LNCaP clone FGC (cell line): ENCODE measurements around the gene SPINT1.

Experiments used
- DNase-seq: peaks from one replicate; pipeline ENCODE4 v3.0.0-alpha.2; 2011; ENCODE audit warnings: low read depth
- H3K4me3 ChIP-seq: 2 replicates; pipeline ENCODE4 v1.5.1; 2011; ENCODE audit warnings: mild to moderate bottlenecking, low read depth, low read length, control low read depth
- CTCF ChIP-seq: IDR thresholded peaks from 2 replicates; pipeline ENCODE4 v1.5.1; 2012; ENCODE audit warnings: mild to moderate bottlenecking; ENCODE audit not compliant: control insufficient read depth, insufficient read depth; ENCODE audit errors: extremely low read depth

SPINT1 gene

GRCh38 chr15:40843885-40844695 lies at the start of gene SPINT1:
Gene SPINT1 (plus strand): TSS chr15:40844048. CDS start chr15:40844555, 507 bp downstream.
- no peak for DNase-seq
- H3K4me3 ChIP-seq: peak within 1 kb of the TSS; percentile 80
- TF ChIP-seq CTCF: no peak

- DNase-seq: peak; percentile 14
- no peak for TF ChIP-seq CTCF
- no peak overlapping the region for H3K4me3 ChIP-seq
These were observed 47.8 kb upstream of the SPINT1 start for GRCh38 chr15:40796041-40796440.

GRCh38 chr15:40796512-40796911 lies 47.3 kb upstream of the SPINT1 start:
- DNase-seq: no peak
- no peak for TF ChIP-seq CTCF
- H3K4me3 ChIP-seq: no peak overlapping the region

- no peak for DNase-seq
- TF ChIP-seq CTCF: no peak
- H3K4me3 ChIP-seq: no peak overlapping the region
These were observed 44.3 kb upstream of the SPINT1 start for GRCh38 chr15:40799523-40799922.

GRCh38 chr15:40803076-40803475 lies 40.8 kb upstream of the SPINT1 start:
- peak; percentile 79 for DNase-seq
- H3K4me3 ChIP-seq: peak overlapping the region; percentile 27
- no peak for TF ChIP-seq CTCF

GRCh38 chr15:40803688-40804087 lies 40.2 kb upstream of the SPINT1 start:
- no peak for TF ChIP-seq CTCF
- H3K4me3 ChIP-seq: peak overlapping the region; percentile 27
- no peak for DNase-seq

- peak overlapping the region; percentile 67 for H3K4me3 ChIP-seq
- DNase-seq: no peak
- no peak for TF ChIP-seq CTCF
These were observed 37.2 kb upstream of the SPINT1 start for GRCh38 chr15:40806672-40807027.
